Stomach (tissue), 9 donors: ENCODE results near the gene SDCCAG8. TPM values are rescaled to one million over a fixed set of nuclear protein-coding genes. Genes with fewer than 3 reads are reported as not detected.

Experiments used
- DNase-seq, 2 donors: peaks; one replicate each; pipeline versions ENCODE4 v3.0.0 to v3.0.0-alpha.2; 2013 to 2019
- H3K27ac ChIP-seq, 5 donors: fragments of 200-600 bp in 4 of 5; sonication (generic) in 4 of 5; one replicate each; pipeline ENCODE4 v1.5.1; 2013 to 2019; ENCODE audit warnings: mild to moderate bottlenecking in 1 of 5, moderate library complexity in 1 of 5
- H3K27me3 ChIP-seq, 3 donors: fragments of 200-600 bp; sonication (generic); one replicate each; pipeline ENCODE4 v1.5.1; 2017 to 2019; ENCODE audit warnings: mixed run types in 1 of 3
- H3K36me3 ChIP-seq, 4 donors: fragments of 200-600 bp; sonication (generic); 1 replicate in 3 of 4; 2 replicates in 1 of 4; pipeline ENCODE4 v1.5.1; 2016 to 2019
- H3K4me1 ChIP-seq, 4 donors: fragments of 200-600 bp; sonication (generic); one replicate each; pipeline ENCODE4 v1.5.1; 2016 to 2019
- H3K4me3 ChIP-seq, 4 donors: fragments of 200-600 bp; sonication (generic) in 3 of 4; one replicate each; pipeline ENCODE4 v1.5.1; 2016 to 2019; ENCODE audit warnings: mild to moderate bottlenecking in 1 of 4
- H3K9me3 ChIP-seq, 4 donors: fragments of 200-600 bp; sonication (generic); one replicate each; pipeline ENCODE4 v1.5.1; 2016 to 2019
- CTCF ChIP-seq, 7 experiments: fragments of 450-650 bp in 4 of 7; fragments of 200-600 bp in 3 of 7; sonication (generic) in 3 of 7; IDR thresholded peaks; one replicate each; pipeline ENCODE4 v1.5.1; 2016 to 2019; ENCODE audit warnings: antibody characterized with exemption in 7 of 7, control low read depth in 2 of 7, mild to moderate bottlenecking in 1 of 7
- EP300 ChIP-seq: sonication (generic); formaldehyde crosslinking; IDR thresholded peaks from one replicate; pipeline ENCODE4 v1.6.1; 2017; ENCODE audit warnings: antibody characterized with exemption
- POLR2A ChIP-seq, 4 donors: fragments of 450-650 bp; IDR thresholded peaks; one replicate each; pipeline ENCODE4 v1.6.1; 2016; ENCODE audit warnings: antibody characterized with exemption in 4 of 4, control low read depth in 2 of 4, mild to moderate bottlenecking in 1 of 4, moderate library complexity in 1 of 4
- POLR2AphosphoS5 ChIP-seq, 3 donors: sonication (generic); formaldehyde crosslinking; IDR thresholded peaks; one replicate each; pipeline ENCODE4 v1.6.1; 2016; ENCODE audit warnings: antibody characterized with exemption in 3 of 3
- WGBS, 5 donors: extraction: QIAGEN DNeasy Blood & Tissue Kit in 3 of 5; methylation state at CpG; one replicate each; pipeline versions ENCODE4 v1.1.5 to v1.1.7; 2013 to 2018; 5-methylcytosine and 5-hydroxymethylcytosine counted together
- intact Hi-C: fragments of 100-400 bp; cut with DNase I; formaldehyde crosslinking; loops from one replicate; pipeline ENCODE4 v1.15.1; 2023; ENCODE audit warnings: low total_unique reads
- polyA plus RNA-seq, 3 donors: library from polyadenylated mRNA; stranded (reverse); fragments of 200-250 nt; gene quantifications; one replicate each; pipeline ENCODE4 v1.2.3, GENCODE V29; 2013
- total RNA-seq, 5 donors: library from RNA; depleted of rRNA; stranded (reverse); fragments of >200 nt; gene quantifications; one replicate each; pipeline versions ENCODE4 v1.1.0 to v1.2.3, GENCODE V29; 2014 to 2016
- donor health status: healthy with polysubstance abuse.
- donor health status: Bipolar disorder and iron deficiency.
- donor health status: healthy.

SDCCAG8 gene
- total and polyA plus RNA-seq, 8 donors, result 16.3 to 184 (median 24.5) TPM

DNA sequence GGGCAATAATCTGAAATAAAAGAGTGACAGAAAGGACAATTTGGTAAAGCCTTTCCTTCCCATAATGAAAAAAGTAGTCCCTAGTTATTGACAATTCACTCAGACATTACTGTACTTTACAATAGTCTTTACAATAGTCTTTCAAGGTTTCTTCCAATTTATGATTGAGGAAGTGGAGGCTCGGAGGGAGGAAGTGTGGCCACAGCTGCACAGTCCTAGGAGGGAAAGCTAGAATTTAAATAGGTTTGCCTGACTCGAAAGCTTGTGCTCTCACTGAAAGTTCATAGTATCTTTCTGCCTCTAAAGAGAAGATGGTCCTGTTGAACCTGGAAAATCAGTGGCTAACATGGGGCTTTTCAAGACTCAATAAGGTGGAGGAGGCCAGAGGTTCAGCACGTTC, 203.2 kb downstream of the SDCCAG8 start:
- no peak for DNase-seq
- peaks cover 0 to 10% (median 0%) of the 10 kb centered on the region in 4 donors for H3K4me1 ChIP-seq
- no peak overlapping the region for H3K4me3 ChIP-seq
- TF ChIP-seq POLR2A (IDR thresholded peaks at IDR 0.05) (no peak), EP300 (no peak), POLR2AphosphoS5 (IDR thresholded peaks at IDR 0.05) (no peak), CTCF (IDR thresholded peaks at IDR 0.05) (no peak)
- intact Hi-C loops, result no loop called here
- no peaks in the 10 kb centered on the region for H3K27me3 ChIP-seq
- H3K36me3 ChIP-seq, result peaks cover 0 to 23% (median 7%) of the 10 kb centered on the region in 4 donors
- 80 to 90% (median 83%) methylated on average over 3 of the region's 3 CpGs for WGBS, 5 donors
- no peak overlapping the region for H3K27ac ChIP-seq
- no peaks in the 10 kb centered on the region for H3K9me3 ChIP-seq

DNA sequence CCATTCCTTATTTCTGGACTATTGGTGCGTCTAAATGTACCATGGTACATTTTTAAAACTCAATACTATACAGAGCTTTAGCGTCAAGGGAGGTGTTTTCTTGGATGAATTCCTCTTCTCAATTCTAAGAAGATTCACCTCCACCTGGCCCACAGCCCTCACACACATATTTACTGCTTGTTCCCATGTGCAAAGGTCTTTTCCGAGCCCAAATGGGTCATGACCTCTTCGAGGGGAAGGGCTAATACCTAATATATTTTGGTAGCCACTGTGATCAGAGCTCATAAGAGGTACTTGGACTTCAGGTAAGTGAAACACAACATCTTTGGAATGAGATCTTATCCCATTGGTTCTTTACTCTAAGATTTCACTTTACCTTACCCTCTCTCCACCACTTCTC, 205.9 kb downstream of the SDCCAG8 start:
- Histone ChIP-seq H3K27me3 (no peaks in the 10 kb centered on the region), H3K9me3 (no peaks in the 10 kb centered on the region), H3K4me1 (peaks cover 0 to 10% (median 0%) of the 10 kb centered on the region in 4 donors), H3K27ac (no peak overlapping the region), H3K36me3 (peaks cover 0 to 23% (median 9%) of the 10 kb centered on the region in 4 donors), H3K4me3 (no peak overlapping the region)
- TF ChIP-seq CTCF (IDR thresholded peaks at IDR 0.05), result no peak
- no peak for TF ChIP-seq POLR2A (IDR thresholded peaks at IDR 0.05)
- TF ChIP-seq POLR2AphosphoS5 (IDR thresholded peaks at IDR 0.05), result no peak
- TF ChIP-seq EP300, result no peak
- intact Hi-C loops, result no loop called here
- DNase-seq, result no peak
- WGBS, 5 donors, result 94 to 99% (median 97%) methylated on average over 4 of the region's 4 CpGs

DNA sequence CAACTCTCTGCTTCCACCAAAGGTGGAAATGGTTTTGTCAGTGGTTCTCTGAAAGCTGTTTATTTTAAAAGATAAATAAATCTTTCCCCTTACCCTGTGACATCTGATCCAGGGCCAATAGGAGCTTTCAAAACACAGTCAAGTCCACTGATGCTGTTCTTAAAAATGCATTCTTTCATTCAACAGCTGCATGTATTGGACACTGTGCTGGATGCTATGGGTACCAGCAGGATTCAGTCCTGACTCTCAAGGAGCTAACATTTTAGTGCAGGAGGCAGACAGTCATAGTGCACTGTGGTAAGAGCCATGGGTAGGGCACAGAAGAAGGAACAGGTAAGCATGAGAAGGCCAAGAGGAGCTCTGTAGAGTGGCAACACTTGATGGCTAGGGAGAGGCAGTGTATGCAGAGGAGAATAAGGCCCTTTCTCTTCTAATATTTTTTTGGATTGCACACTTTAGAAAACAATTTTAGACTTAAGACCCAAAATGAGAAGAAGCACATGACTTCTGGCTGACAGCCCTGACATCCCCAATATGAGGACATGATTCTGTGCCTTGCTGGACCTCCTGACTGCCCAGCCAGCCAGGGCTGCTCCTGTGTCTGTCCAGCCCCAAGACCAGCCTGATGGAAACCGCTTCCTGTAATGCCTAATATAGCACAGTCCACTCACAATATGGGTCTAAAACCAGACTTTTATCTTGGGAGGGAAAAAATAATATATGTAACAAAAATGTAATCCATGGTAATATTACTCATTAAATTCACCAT, 207.3 kb downstream of the SDCCAG8 start:
- H3K36me3 ChIP-seq, result peaks cover 0 to 23% (median 9%) of the 10 kb centered on the region in 4 donors
- no peak overlapping the region for H3K27ac ChIP-seq
- H3K4me3 ChIP-seq, result no peak overlapping the region
- no peak for TF ChIP-seq EP300
- TF ChIP-seq CTCF (IDR thresholded peaks at IDR 0.05), result no peak
- no peak for TF ChIP-seq POLR2AphosphoS5 (IDR thresholded peaks at IDR 0.05)
- no peak for TF ChIP-seq POLR2A (IDR thresholded peaks at IDR 0.05)
- H3K4me1 ChIP-seq, result peaks cover 0 to 10% (median 0%) of the 10 kb centered on the region in 4 donors
- DNase-seq, result no peak
- intact Hi-C loops, result no loop called here
- no peaks in the 10 kb centered on the region for H3K27me3 ChIP-seq
- WGBS, 5 donors, result 92 to 97% (median 94%) methylated on average over 1 of the region's 1 CpG
- H3K9me3 ChIP-seq, result no peaks in the 10 kb centered on the region

GRCh38 chr1:243465081-243465480, 209.2 kb downstream of the SDCCAG8 start:
- H3K36me3 ChIP-seq, result peaks cover 0 to 23% (median 8%) of the 10 kb centered on the region in 4 donors
- no peaks in the 10 kb centered on the region for H3K9me3 ChIP-seq
- intact Hi-C loops, result no loop called here
- no peak overlapping the region for H3K4me3 ChIP-seq
- no peak for DNase-seq
- 94 to 98% (median 96%) methylated on average over 5 of the region's 5 CpGs for WGBS, 5 donors
- TF ChIP-seq EP300 (no peak), CTCF (IDR thresholded peaks at IDR 0.05) (no peak), POLR2A (IDR thresholded peaks at IDR 0.05) (no peak)
- no peaks in the 10 kb centered on the region for H3K27me3 ChIP-seq
- peaks cover 0 to 10% (median 0%) of the 10 kb centered on the region in 4 donors for H3K4me1 ChIP-seq
- no peak overlapping the region for H3K27ac ChIP-seq
